SKM-1 treated with dmso at 0.1 percent for 144 hours (cell line): ENCODE measurements around the gene PHF19.

ENCODE experiments used
- DNase-seq: peaks from one replicate; lab custom pipeline; 2025; ENCODE audit not compliant: unreplicated experiment; lab: John Stamatoyannopoulos, UW

The PHF19 gene

DNA sequence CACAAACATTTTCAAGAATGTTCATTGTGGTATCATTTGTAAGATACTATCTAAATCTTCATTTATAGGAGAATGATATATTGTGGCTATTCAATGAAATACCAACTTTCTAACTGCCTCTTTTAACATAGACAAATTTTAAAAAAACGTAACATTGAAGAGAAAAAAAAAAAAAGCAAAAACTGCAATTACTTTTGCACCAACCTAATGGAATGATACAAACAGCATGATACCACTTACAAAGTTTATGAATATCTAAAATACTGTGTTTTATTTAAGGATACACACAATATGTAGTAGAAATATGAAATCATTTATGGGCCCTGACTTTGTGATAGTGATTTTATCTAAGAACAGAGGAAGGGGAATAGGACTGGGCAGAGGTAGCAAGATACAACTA lies 58.4 kb downstream of the PHF19 start:
- DNase-seq, result no peak

DNA sequence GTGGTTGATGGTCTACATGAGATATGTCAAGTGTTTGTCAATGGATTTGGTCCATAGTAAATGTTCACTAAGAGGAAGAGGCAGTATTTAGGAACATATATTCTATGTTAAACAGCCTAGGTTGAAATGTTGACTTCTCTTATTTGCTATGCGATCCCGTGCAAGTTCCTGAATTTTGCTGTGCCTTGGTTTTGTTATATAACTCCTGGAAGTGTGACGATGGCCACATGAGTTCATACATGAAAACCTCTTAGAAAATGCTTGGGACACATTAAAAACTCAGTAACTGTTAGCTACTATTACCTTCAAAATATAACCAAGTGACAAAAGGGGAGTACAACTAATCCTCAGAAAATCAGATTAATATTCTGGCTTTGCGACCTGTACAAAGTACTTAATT lies 61.9 kb downstream of the PHF19 start:
- DNase-seq, result no peak

DNA sequence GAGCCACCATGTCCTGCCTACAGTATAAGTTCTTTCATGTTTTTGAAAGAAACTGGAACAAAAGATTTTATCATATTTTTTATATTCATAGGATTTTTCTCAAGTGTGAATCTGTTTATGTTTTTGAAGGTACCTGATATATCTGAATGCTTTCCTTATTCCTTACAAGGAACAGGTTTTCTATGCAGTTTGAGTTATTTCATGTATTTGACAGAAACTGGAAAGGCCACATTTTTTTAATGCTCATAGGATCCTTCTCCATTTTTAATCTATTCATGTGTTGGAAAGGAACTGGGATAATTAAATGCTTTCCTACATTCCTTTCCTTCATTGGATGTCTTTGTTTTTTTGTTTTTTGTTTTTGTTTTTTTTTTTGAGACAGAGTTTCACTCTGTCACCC lies 68.1 kb downstream of the PHF19 start:
- no peak for DNase-seq

DNA sequence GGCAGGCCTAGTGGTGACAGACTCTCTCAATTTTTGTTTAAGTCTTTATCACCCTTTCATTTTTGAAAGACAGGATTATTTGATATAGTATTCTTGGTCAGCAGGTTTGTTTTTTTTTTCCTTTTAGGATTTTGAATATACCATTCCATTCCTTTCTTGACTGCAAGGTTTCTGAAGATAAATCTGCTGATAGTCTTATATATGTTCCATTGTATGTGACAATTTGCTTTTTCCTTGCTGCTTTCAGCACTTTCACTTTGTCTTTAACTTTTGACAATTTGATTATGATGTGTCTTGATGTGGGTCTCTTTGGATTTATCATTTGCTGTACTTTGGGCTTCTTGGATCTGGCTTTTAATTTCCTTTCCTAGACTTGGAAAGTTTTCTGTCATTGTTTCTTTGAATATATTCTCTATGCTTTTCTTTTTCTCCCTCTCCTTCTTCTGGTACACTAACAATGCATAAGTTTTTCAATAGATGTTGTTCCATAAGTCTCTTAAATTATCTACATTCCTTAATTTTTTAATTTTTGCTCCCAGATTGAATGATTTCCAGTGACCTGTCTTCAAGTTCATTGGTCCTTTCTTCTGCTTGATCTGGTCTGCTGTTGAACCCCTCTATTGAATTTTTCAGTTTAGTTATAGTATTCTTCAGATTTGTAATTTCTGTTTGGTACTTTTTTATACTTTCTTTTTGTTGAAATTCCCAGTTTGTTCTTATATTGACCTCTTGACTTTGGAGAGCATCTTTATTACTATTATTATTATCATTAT lies 69.2 kb downstream of the PHF19 start:
- DNase-seq, result no peak
